HG02610 (cell line): ENCODE data around the gene MTUS2.

Experiments
- ATAC-seq: cut with Tn5 transposase; IDR thresholded peaks from one replicate; pipeline ENCODE4 v1.9.1; 2021; ENCODE audit warnings: mild to moderate bottlenecking, moderate library complexity; ENCODE audit not compliant: unreplicated experiment

MTUS2 gene

DNA sequence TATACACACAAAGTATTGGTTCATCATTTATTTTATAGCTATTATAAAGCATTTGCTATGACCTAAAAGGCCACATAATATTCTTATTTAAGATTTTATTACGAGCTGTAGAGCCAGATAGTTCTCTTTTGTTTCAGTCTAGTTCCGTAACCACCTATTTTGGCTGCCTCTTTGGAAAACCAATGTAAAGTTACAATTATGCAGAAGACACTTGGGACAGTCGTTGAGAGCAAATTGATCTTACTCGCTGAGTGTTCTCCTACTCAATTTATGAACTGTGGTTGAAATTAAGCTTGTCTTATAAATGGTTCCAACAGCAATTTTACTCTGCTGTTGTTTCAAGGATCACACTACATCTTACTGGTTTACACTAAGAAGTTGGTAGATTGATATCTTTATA, 653.0 kb downstream of the MTUS2 start:
- ATAC-seq, result no peak

DNA sequence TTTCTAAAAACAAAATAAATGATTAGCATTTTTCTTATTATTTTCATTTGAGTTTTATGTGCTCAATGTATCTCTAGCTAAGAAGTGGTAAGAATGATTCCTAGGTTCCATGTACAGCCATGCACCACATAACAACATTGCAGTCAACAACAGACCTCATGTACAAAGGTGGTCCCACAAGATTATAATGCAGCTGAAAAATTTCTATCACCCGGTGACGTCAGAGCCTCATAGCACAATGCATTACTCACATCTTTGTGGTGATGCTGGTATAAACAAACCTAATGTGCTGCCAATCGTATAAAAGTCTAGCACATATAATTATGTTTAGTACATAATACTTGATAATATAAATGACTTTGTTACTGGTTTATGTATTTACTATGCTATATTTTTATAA, 654.9 kb downstream of the MTUS2 start:
- ATAC-seq, result no peak

GRCh38 chr13:29476046-29476445, 655.9 kb downstream of the MTUS2 start:
- no peak for ATAC-seq

DNA sequence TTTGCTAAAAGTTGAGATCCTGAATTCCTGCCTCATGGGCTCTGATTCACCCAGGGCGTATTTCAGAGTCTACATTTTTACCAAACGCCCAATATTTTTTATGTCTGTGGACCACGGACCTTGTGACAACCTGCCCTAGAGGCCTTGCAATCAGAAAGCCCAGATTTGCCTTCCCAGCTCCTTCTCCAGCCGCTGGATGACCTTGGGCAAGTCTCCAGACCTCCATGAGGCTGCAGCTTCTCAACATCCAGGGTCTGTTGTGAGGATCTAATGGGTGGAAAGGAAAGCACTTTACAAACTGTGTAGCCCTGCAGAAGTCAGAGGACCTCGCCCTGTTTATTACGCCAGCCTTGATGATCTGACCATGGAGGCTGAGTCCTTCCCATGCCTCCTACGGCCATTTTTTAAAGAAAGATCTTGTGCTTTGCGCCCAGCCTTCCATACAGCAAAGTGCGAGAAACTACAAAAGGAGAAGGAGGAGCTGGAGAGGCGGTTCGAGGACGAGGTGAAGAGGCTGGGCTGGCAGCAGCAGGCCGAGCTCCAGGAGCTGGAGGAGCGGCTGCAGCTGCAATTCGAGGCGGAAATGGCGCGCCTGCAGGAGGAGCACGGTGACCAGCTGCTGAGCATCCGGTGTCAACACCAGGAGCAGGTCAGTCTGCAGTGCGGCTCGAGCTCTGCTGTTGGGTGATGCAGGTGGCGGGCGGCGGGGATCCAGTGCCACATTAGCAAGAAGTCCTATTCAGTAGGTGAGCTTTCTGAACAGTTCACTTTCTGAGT, 659.8 kb downstream of the MTUS2 start:
- ATAC-seq, result no peak

DNA sequence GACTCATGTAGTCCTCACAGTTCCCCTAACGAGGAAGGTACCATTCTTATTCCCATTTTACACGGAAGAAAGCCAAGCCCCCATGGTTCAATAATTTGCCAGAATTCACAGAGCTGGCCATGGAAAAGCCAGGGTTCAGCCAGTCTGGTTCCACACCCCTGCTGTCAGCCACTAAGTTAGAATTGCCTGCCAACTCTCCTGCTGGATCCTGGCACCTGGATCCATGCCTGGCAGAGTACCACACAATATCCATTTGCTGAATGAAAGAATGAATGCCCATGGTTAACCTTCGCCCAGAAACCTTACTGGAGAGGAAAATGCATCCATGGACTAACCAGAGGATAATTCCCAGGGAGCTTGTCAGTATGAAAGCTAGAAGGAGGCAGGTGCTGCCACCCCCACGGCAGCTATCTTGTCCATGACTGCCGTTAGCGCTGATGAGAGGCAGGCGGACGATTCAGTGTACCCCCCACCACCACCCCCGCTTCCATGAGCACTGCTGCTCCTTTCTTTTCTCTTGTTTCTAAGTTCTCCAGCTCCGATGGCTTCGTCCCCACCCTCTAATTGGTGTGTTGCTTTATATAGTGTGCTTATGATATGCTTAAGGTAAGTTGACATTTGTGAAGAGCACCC, 660.9 kb downstream of the MTUS2 start:
- ATAC-seq, result no peak

- no peak for ATAC-seq
Measured at GRCh38 chr13:29481603-29482002, 661.5 kb downstream of the MTUS2 start.

DNA sequence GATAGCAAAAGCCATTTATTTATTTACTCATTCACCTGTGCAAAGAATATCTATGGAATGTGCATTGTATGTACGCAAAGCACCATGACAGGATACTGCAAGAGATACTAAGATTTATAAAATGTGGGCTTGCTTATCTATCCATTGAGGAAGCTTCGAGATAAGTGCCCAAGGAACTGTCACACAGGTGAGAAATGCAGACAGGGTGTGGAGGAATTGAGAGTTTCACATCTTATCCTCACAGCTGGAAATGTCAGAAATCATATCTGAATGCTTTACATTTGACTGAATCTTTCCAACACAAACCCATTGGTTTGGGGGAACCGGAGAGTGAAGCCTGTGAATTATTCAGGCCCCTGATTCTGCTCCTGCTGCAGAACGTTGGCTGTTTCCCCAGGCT, 662.4 kb downstream of the MTUS2 start:
- ATAC-seq, result no peak

DNA sequence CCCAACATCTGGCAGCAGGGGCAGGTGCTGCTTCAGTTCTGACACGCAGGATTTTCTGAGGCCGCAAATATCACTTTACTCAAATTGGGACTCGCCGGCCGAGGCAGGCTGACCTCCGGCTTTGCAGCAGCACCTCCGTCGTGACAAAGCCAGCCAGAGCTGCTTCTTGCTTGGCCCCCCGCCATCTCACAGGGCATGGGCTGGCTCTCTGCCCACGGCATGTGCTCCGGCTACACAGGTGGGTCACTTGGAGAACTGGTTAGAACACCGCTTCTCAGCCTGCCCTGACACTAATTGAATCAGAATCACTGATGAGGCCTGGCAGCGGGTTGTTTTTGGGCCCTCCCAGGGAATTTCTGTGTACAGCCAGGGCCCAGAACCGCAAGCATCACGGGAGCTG, 663.1 kb downstream of the MTUS2 start:
- ATAC-seq, result no peak

DNA sequence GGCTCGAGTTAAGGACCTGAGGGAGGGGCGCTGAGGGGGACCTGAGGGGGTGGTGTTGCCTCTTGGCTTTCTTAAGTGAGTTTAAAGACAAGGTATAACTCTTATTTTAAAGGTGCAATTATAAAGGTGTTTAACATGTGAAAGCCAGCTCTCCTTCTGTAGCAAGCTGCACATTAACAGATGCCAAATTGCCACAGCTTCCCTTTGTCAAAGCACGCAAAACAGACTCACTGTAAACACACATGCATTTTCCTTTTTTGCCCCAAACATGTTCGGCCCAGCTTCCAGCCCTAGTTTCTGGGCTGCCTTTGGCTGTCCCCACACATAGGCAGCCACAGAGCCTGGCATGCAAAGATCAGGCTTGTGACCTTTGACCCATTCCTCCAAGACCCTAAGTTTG, 663.5 kb downstream of the MTUS2 start:
- ATAC-seq, result no peak

DNA sequence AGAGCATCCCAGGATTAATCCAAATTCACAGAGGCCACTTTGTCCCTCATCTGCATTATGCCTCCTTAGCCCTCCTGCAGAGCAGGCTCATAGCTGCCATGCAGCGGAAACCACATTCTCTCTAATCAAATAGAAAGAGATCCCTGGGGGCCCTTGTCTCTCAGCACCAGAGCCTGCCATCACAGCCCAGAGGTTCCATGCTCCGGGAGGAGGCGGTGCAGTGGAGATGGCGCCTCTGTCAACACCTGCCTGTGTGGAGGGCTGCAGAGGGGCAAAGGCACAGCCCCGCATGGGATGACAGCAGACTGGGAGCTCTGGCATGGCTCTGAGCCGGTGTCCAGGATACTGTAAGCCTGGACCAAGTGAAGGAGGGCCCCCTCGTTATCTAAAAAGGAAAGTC, 664.1 kb downstream of the MTUS2 start:
- ATAC-seq, result no peak

GRCh38 chr13:29484796-29485195, 664.7 kb downstream of the MTUS2 start:
- ATAC-seq, result no peak

DNA sequence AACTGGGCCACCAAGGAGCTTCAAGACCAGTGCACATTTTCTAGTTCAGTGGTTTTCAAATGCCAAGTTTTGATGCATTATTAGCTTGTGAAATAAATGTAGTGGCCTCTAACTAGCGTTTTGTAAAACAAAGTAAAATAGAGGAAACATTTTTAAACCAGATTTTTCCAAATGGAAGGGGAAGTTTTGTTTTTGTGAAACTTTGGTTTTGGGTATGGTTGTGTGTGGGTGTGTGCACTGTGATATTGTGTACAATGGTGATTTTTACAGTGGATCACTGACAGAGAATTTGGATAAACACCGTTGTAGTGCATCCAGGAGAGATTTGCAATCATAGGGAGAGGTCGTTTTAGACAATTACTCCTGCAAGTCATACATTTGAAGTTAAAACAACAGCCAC, 666.4 kb downstream of the MTUS2 start:
- no peak for ATAC-seq

- ATAC-seq, result no peak
Measured at GRCh38 chr13:29487466-29488454, 667.6 kb downstream of the MTUS2 start.

DNA sequence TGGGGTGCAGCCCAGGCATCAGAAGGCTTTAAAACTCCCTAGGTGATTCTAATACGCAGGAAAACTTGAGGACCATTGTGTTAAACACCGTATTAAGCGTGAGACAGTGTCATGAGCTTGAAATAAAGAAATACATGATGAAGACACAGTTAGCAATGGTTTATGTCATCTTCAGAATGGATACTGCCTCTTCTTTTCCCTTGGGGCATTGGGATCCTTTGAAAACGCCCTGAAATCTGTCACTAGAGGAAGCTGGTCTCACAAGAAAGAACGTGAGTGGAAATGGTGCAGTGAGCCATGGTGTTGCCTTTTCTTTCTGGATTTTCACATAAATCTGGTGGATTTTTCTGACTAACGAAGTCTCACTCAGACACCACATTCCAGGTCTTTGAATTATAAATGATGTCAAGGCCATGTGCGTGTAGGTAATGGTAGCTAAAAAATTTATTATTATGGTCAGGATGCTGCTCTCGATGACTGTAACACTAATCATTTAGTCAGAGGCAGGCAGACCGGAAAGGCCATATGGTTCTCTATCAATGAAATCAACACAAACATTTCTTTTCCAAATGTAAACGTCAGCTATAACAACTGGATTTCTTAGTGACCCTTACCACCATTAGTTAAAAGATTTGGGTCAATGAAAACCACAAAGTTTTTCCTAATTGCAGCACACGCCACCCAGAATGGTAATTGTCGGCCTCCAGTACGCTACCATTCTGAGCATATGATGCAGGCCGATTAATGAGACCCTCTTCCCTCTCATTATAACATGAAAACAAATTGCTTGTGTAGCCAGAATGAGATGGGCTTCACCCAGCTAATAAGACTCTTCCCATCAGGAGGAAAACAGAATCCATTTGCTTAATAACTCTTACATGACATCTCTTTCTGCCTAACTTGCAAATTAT, 669.8 kb downstream of the MTUS2 start:
- no peak for ATAC-seq

GRCh38 chr13:29490561-29490885, 670.4 kb downstream of the MTUS2 start:
- no peak for ATAC-seq

- no peak for ATAC-seq
Measured at GRCh38 chr13:29491248-29491647, 671.1 kb downstream of the MTUS2 start.

- ATAC-seq, result no peak
Measured at GRCh38 chr13:29493796-29494195, 673.7 kb downstream of the MTUS2 start.

DNA sequence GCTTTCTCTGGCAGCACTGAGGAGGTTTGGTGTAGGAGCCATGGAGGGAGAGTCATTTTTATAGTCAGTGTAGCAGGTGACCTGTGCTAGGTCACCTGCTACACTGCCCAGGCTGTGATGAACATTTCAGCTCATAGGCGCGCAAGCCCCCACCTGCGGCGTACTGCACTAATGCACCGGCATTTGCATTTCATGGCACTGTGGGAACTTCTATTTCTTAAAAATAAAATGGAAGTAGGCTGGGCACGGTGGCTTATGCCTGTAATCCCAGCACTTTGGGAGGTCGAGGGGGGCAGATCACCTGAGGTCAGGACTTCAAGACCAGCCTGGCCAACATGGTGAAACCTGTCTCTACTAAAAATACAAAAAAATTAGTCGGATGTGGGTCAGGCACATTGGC, 674.4 kb downstream of the MTUS2 start:
- no peak for ATAC-seq

GRCh38 chr13:29496241-29496712, 676.1 kb downstream of the MTUS2 start:
- no peak for ATAC-seq

GRCh38 chr13:29497137-29497654, 677.1 kb downstream of the MTUS2 start:
- ATAC-seq, result no peak
